ENCODE results near the gene CROCC.
A peak's percentile ranks its signal among the peaks of the same experiment; 100 is the strongest.
"Not testable (repeated sequence)": the region's sequence is repeated elsewhere in the genome, so short reads cannot be mapped to it uniquely, and the experiment has no call there.

CROCC gene, protein sequence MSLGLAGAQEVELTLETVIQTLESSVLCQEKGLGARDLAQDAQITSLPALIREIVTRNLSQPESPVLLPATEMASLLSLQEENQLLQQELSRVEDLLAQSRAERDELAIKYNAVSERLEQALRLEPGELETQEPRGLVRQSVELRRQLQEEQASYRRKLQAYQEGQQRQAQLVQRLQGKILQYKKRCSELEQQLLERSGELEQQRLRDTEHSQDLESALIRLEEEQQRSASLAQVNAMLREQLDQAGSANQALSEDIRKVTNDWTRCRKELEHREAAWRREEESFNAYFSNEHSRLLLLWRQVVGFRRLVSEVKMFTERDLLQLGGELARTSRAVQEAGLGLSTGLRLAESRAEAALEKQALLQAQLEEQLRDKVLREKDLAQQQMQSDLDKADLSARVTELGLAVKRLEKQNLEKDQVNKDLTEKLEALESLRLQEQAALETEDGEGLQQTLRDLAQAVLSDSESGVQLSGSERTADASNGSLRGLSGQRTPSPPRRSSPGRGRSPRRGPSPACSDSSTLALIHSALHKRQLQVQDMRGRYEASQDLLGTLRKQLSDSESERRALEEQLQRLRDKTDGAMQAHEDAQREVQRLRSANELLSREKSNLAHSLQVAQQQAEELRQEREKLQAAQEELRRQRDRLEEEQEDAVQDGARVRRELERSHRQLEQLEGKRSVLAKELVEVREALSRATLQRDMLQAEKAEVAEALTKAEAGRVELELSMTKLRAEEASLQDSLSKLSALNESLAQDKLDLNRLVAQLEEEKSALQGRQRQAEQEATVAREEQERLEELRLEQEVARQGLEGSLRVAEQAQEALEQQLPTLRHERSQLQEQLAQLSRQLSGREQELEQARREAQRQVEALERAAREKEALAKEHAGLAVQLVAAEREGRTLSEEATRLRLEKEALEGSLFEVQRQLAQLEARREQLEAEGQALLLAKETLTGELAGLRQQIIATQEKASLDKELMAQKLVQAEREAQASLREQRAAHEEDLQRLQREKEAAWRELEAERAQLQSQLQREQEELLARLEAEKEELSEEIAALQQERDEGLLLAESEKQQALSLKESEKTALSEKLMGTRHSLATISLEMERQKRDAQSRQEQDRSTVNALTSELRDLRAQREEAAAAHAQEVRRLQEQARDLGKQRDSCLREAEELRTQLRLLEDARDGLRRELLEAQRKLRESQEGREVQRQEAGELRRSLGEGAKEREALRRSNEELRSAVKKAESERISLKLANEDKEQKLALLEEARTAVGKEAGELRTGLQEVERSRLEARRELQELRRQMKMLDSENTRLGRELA (N-terminal part only)

GRCh38 chr1:16921391-16922185 is at the start of gene CROCC:
TSS of gene CROCC (plus strand) at chr1:16921931. CDS start at chr1:16922019, 88 bp downstream.
- DNase-seq: no peak

GRCh38 chr1:16872152-16873075 is 49.3 kb upstream of the CROCC start:
- peak; percentile 79 for DNase-seq

DNA sequence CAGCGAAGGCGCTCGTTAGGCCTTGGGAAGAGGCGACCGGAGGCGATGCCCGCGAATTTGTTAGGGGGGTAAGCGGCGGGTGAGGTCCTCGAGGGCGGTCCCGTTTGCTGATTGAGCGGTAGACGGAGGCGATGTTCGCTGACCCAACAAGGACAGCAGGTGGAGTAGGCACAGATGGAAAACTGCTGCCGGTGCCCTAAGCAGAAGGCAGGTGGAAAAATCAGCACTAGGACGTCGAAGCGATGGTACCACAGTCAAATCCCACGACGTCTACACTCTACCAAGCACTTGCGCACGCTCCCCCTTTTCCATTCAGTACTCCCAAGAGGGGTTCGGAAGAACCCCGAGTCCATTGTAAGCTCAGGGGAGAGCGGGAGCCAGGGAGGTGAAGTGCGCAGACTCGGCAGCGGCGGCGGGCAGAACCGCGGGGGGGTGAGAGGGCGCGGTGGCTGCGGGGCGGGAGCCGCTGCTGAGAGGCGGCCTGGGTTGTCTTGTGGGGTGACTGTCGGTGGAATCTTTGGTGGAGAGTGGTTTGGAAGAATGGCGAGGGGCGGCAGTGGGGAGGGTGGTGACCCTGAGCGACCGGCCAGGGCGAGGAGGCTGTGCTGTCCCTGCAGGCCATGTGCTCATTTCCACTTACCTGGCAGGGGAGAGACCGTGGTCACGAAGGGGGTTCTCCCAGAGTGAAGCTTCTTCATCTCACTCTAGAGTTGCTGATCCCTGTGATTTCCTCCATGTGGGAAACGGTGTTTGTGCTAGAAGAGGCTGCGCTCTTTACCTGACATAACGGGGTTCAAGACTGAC is 48.5 kb upstream of the CROCC start:
- not testable (repeated sequence) for DNase-seq

- not testable (repeated sequence) for DNase-seq
Observed at GRCh38 chr1:16874968-16875765, 46.6 kb upstream of the CROCC start.

DNA sequence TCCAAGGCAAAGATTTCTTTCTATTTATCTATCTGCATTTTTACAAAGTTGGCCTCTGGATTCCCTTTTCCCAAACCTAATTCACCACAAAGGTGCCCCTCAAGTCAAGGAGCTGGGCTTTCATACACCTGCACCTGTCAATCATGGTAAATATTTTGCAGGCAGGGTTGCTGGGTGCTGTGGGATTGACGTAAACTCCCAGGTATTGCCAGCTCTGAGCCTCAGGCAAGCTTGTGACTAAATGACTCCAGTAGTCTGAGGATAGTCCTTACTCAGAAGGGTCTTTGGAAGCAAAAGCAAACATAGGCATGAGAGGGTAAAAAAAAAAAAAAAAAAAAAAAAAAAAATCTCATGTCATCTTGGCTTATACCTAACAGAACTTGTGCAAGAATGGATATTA is 40.0 kb upstream of the CROCC start:
- DNase-seq: not testable (repeated sequence)

DNA sequence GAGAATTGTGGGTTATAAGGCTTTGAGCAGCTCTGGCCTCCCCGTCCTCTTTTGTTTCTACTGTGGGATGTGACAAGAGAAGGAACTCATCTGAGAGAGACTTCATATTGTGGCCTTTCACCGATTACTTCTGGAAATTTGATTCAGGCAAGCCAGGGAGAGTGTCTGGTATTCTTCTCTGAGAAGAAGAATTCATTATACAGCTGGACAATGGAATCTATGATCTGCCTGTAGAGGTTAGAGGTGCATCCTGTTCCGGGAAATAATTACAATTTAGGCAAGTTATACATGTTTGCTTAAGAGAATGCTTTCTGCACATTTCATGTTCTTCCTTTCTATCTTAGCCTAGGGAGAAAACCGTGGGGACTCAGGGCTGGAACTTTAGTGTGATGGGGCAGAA is 38.7 kb upstream of the CROCC start:
- DNase-seq: no peak

DNA sequence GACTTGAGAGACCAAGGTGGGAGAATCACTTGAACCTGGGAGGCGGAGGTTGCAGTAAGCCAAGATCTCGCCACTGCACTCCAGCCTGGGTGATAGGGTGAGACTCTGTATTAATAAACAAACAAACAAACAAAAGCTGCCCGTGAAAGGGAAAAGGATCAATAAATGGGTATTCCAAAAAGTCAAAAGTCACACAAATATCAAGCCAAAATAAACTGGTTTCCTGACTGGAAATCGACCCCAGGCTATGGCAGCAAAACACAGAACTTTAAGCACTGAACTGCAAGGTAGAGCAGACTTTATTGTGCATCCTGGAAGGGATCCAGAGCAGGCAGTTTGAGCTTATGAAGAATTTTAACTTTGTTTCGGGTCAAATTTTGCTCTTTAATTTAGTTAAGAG is 37.2 kb upstream of the CROCC start:
- not testable (repeated sequence) for DNase-seq

DNA sequence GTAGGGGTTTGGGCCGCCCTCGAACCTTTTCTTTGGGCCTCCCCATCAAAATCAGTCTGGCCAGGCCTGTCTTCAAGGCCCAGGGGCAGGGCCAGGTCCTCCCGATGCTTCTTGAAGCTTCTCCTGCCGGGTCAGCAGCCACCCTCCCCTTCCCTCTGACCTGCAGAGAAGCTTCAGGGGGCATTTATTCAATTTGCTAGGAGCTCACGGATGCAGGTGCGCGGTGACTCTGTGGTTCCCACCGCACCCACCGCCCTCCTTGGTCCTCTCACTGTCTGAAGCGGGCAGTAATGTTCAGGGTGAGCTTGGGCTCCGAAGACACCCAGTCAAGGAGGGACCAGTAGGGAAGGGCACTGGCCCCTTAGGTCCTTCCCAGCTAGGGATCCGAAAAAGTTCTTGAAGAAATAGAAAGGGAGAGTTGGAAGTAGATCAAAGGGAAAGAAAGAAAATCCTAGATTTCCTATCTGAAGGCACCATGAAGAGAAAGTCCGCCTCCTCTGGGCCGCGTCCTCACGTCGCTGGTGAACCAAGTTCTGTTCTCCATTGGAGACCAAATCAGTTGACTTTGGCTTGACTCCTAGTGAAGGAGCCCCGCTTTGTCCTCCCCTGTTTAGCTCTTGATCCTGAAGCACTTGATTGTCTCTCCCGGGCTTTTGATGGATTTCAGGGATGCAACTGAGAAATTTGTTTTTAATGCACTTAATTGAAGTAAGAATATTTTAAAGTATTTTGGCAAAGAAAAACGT is 34.7 kb upstream of the CROCC start:
- no peak for DNase-seq

- DNase-seq: peak; percentile 75
Observed at GRCh38 chr1:16888860-16889816, 32.6 kb upstream of the CROCC start.

DNA sequence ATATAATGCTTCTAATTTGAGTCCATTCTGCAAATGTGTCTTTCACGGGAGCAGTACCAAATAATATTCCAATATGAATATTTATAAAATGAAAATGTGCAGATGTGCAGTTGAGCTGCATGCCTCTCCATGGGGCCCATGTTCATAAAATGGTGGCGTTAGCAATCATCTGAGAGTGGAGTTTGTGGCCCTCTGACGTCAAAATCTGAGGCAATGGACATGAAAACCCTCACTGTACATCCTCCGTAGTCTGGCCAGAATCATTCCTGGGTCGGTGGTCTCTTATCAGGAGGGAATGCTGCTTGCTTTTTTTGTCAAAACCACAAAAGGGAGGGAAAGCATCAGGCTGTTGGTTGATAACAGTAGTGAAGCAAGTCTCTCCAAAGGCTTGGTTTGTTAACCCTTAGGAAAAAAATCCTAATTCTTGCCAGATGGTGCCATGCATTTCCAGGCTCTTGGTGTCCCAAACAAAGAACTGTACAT is 31.2 kb upstream of the CROCC start:
- DNase-seq: not testable (repeated sequence)

DNA sequence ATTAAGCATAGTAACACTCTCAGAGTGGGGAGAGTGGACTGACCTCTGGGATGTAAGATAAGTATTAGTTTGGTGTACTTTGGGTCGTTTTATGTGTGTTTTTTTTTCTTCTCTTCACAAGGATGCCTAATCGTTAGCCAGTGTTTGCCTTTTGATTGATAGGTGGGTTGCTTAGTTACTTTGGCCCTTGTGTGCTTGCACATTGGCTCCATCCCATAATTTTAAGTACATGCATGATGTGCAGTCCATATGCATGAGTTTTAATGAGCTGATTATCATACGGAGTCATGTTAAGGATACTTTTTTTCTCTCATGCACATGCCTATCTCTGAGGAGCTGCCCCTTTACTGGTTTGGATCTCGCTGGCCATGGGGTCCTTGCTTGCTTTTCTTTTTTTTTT is 30.7 kb upstream of the CROCC start:
- DNase-seq: not testable (repeated sequence)

DNA sequence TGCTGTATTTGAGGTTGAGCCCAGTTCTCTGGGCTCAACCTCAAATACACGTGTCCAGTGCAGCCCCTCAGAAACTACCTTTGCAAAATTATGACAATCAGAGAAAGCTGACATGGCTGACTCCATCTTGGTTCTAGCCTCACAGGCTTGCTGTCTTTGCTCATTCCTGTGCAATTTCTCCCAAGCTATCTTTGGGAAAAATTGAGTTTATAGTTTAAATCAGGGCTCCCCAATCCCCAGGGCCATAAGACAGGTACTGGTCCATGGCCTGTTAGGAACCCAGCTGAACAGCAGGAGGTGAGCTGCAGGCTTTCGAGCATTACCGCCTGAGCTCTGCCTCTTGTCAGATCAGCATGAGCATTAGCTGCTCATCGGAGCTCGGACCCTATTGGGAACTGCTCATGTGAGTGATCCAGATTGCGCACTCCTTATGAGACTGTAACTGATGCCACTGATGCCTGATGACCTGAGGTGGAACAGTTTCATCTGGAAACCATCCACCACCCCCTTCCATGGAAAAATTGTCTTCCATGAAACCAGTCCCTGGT is 28.7 kb upstream of the CROCC start:
- DNase-seq: not testable (repeated sequence)

GRCh38 chr1:16893796-16894195 is 27.9 kb upstream of the CROCC start:
- not testable (repeated sequence) for DNase-seq

GRCh38 chr1:16894338-16894737 is 27.4 kb upstream of the CROCC start:
- not testable (repeated sequence) for DNase-seq

DNA sequence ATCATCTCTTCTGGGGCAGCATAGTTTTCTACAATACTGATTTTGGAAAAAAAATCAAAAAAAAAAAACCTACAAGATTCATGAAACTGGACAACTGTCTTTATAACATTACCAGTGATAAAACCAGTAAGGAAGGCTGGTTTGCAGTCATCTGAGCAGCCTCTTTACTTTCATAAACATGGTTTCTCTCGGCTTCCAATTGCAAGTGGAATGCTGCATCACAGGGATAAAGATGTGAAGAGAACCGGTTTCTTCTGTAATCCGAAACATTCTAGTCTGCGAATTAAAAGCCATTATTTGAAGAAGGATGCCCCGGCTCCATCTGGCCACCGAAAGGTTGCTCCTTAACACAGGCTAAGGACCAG is 26.5 kb upstream of the CROCC start:
- not testable (repeated sequence) for DNase-seq

DNA sequence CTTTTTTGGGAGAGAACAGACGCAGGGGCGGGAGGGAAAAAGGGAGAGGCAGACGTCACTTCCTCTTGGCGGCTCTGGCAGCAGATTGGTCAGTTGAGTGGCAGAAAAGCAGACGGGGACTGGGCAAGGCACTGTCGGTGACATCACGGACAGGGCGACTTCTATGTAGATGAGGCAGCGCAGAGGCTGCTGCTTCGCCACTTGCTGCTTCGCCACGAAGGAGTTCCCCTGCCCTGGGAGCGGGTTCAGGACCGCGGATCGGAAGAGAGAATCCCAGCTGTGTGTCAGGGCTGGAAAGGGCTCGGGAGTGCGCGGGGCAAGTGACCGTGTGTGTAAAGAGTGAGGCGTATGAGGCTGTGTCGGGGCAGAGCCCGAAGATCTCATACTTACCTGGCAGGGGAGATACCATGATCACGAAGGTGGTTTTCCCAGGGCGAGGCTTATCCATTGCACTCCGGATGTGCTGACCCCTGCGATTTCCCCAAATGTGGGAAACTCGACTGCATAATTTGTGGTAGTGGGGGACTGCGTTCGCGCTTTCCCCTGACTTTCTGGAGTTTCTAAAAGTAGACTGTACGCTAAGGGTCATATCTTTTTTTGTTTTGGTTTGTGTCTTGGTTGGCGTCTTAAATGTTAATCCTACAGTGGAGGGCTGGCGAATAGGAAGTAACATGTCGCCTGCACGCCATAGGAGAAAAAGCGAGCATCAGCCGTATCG is 26.0 kb upstream of the CROCC start, which contains the start of gene RNU1-2:
TSS of gene RNU1-2 (plus strand) at position 383 of the 718 bp plus-strand sequence.
- peak; percentile 100 for DNase-seq
